ENCODE data around the gene RNASEH2B. TPM values are rescaled to one million over a fixed set of nuclear protein-coding genes. Genes with fewer than 3 reads are reported as not detected.

Gene RNASEH2B
- total and polyA plus RNA-seq, 2 of the 8 experiments (the other 6 are each of a cell fraction or from before 2014, with no cell fraction given), result 19.3 to 43.9 TPM

DNA sequence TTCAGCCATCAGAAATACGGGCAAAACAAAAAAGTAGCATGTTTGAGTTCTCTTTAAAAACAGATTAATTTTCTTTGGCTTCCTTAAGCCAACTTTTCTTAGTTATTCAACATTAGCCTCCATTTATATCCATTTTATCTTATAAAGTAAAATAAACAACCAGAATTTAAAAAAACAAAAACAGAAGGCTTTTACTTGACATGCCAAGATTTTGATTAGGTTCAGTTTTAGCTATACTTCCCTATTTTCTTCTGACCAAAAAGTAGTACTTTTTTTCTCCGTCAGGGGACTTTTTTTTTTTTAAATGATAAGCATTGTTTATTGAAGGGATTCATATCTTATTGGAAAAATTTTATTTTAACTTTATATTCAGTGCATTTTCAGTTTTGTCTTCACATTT lies 18.1 kb downstream of the RNASEH2B start (continued):
- TF ChIP-seq, protein P1, sequence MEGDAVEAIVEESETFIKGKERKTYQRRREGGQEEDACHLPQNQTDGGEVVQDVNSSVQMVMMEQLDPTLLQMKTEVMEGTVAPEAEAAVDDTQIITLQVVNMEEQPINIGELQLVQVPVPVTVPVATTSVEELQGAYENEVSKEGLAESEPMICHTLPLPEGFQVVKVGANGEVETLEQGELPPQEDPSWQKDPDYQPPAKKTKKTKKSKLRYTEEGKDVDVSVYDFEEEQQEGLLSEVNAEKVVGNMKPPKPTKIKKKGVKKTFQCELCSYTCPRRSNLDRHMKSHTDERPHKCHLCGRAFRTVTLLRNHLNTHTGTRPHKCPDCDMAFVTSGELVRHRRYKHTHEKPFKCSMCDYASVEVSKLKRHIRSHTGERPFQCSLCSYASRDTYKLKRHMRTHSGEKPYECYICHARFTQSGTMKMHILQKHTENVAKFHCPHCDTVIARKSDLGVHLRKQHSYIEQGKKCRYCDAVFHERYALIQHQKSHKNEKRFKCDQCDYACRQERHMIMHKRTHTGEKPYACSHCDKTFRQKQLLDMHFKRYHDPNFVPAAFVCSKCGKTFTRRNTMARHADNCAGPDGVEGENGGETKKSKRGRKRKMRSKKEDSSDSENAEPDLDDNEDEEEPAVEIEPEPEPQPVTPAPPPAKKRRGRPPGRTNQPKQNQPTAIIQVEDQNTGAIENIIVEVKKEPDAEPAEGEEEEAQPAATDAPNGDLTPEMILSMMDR (IDR thresholded peaks at IDR 0.05; ENCODE audit: control extremely low read depth in 1 of 3, insufficient read depth in 1 of 3, low read depth in 1 of 3, low read length in 3 of 3), result no peak
- no peak for TF ChIP-seq TEAD4 (IDR thresholded peaks at IDR 0.05; ENCODE audit: low read depth, low read length)
- TF ChIP-seq, protein P2, sequence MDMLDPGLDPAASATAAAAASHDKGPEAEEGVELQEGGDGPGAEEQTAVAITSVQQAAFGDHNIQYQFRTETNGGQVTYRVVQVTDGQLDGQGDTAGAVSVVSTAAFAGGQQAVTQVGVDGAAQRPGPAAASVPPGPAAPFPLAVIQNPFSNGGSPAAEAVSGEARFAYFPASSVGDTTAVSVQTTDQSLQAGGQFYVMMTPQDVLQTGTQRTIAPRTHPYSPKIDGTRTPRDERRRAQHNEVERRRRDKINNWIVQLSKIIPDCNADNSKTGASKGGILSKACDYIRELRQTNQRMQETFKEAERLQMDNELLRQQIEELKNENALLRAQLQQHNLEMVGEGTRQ (IDR thresholded peaks at IDR 0.05; ENCODE audit: low read length), result no peak
- no peak for TF ChIP-seq BRCA1 (IDR thresholded peaks at IDR 0.05; ENCODE audit: low read depth, low read length)
- no peak for TF ChIP-seq SP4 (IDR thresholded peaks at IDR 0.05; ENCODE audit: low read length)
- TF ChIP-seq TAF1 (IDR thresholded peaks at IDR 0.05; ENCODE audit: low read depth, low read length), result no peak
- TF ChIP-seq TAF7 (optimal IDR thresholded peaks at IDR 0.05; ENCODE audit: borderline replicate concordance, low read depth, low read length), result no peak

Measured in H1 (cell line).